ENCODE measurements around the gene ELOA. TPM values are rescaled to one million over a fixed set of nuclear protein-coding genes. Genes with fewer than 3 reads are reported as not detected.

ELOA gene
- total and polyA plus RNA-seq, 9 of the 15 experiments (the other 6 are each of a cell fraction or from before 2014, with no cell fraction given), result 31.9 to 98.6 (median 61.3) TPM

- TF ChIP-seq NFRKB (IDR thresholded peaks at IDR 0.05; ENCODE audit: low read depth) (no peak), FOXM1 (IDR thresholded peaks at IDR 0.05; ENCODE audit: low read depth) (no peak), FOXM1 (CRISPR knock-in tag; IDR thresholded peaks at IDR 0.05; ENCODE audit: low read depth) (no peak)
Measured at GRCh38 chr1:23772049-23772853, 29.0 kb downstream of the ELOA start (continued).

- Histone ChIP-seq H3K4me2 (ENCODE audit: insufficient read depth, low read length) (peak overlapping the region; percentile 79), H3K9me1 (ENCODE audit: control insufficient read depth, insufficient read depth, low read length) (no peaks in the 10 kb centered on the region), H3K36me3 (ENCODE audit: control insufficient read depth, insufficient read depth, low read length) (peaks cover 30% of the 10 kb centered on the region), H4K20me1 (replicated peaks; ENCODE audit: control insufficient read depth, insufficient read depth, low read length) (no peaks in the 10 kb centered on the region; the same call in 1 of the 2 replicates), H3K9ac (ENCODE audit: insufficient read depth in 1 of 2, low read depth in 2 of 2, low read length in 2 of 2) (peak overlapping the region; percentile 4 to 5; a peak in 2 of 4 replicates), H3K27ac (ENCODE audit: extremely low read depth, low read depth, low read length) (peak overlapping the region; percentile 40; the same call in 2 of the 3 replicates), H3K4me1 (replicated peaks in 1 of 2; ENCODE audit: control insufficient read depth in 2 of 2, insufficient read depth in 2 of 2, low read length in 2 of 2) (peaks cover 12 to 40% of the 10 kb centered on the region in 2 experiments; a peak in 3 of 5 replicates), H3K4me3 (peak overlapping the region; percentile 3; the same call in 1 of the 2 replicates), H3K9me3 (replicated peaks; ENCODE audit: control insufficient read depth, insufficient read depth, low read depth, low read length) (no peaks in the 10 kb centered on the region), H3K79me2 (ENCODE audit: control insufficient read depth, insufficient read depth, low read length) (peaks cover 55% of the 10 kb centered on the region), H3K27me3 (ENCODE audit: control insufficient read depth in 2 of 2, insufficient read depth in 2 of 2, low read length in 2 of 2) (no peaks in the 10 kb centered on the region), H2AFZ (ENCODE audit: low read depth, low read length) (0 out of 2 replicates have a peak overlapping the region, but pooled peaks have one; percentile 29)
- ChIA-PET POLR2A (no interaction called here), CTCF (ENCODE audit: low intra/inter-chr PET ratio) (interaction anchor here (0.5 to 2.0 kb wide), 5 partner anchors 95 to 618 kb away, joined by 3 to 12 read pairs (median 4); partner anchors contain the start of genes FUCA1 and MYOM3)
- FAIRE-seq (no peak), DNase-seq (ENCODE audit: extremely low read depth in 1 of 4, low spot score in 3 of 4) (peak in 2 of 4 experiments; percentile 40 to 60), ATAC-seq (peak; percentile 65)
- 11% methylated on average over 10 of the region's 10 CpGs for WGBS (ENCODE audit: insufficient coverage, low coverage, missing lambda C conversion rate)
- in situ Hi-C loops (cut with MboI) (no loop called here), intact Hi-C loops (cut with micrococcal nuclease) (loop anchor here (1.0 to 2.0 kb wide), 4 partner anchors 28 to 143 kb away; partner anchors contain the start of gene GALE)
- no TSS peak for BruUV-seq (replicated peaks)
- TF ChIP-seq, protein P1, sequence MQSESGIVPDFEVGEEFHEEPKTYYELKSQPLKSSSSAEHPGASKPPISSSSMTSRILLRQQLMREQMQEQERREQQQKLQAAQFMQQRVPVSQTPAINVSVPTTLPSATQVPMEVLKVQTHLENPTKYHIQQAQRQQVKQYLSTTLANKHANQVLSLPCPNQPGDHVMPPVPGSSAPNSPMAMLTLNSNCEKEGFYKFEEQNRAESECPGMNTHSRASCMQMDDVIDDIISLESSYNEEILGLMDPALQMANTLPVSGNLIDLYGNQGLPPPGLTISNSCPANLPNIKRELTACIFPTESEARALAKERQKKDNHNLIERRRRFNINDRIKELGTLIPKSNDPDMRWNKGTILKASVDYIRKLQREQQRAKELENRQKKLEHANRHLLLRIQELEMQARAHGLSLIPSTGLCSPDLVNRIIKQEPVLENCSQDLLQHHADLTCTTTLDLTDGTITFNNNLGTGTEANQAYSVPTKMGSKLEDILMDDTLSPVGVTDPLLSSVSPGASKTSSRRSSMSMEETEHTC (IDR thresholded peaks at IDR 0.05), result no peak
- TF ChIP-seq SNIP1 (IDR thresholded peaks at IDR 0.05; ENCODE audit: low read depth), result no peak
- TF ChIP-seq SMARCA4 (IDR thresholded peaks at IDR 0.05), result peak; percentile 16; the same call in 1 of the 2 replicates
- TF ChIP-seq, protein P2, sequence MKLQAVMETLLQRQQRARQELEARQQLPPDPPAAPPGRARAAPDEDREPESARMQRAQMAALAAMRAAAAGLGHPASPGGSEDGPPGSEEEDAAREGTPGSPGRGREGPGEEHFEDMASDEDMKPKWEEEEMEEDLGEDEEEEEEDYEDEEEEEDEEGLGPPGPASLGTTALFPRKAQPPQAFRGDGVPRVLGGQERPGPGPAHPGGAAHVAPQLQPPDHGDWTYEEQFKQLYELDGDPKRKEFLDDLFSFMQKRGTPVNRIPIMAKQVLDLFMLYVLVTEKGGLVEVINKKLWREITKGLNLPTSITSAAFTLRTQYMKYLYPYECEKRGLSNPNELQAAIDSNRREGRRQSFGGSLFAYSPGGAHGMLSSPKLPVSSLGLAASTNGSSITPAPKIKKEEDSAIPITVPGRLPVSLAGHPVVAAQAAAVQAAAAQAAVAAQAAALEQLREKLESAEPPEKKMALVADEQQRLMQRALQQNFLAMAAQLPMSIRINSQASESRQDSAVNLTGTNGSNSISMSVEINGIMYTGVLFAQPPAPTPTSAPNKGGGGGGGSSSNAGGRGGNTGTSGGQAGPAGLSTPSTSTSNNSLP (IDR thresholded peaks at IDR 0.05; ENCODE audit: borderline replicate concordance, low read depth, low read length), result 0 out of 2 replicates have a peak, but pooled peaks have one; percentile 10
- TF ChIP-seq TCF7L2 (IDR thresholded peaks at IDR 0.05; ENCODE audit: low read depth, low read length), result 0 out of 2 replicates have a peak, but pooled peaks have one; percentile 28
- TF ChIP-seq, protein P3, sequence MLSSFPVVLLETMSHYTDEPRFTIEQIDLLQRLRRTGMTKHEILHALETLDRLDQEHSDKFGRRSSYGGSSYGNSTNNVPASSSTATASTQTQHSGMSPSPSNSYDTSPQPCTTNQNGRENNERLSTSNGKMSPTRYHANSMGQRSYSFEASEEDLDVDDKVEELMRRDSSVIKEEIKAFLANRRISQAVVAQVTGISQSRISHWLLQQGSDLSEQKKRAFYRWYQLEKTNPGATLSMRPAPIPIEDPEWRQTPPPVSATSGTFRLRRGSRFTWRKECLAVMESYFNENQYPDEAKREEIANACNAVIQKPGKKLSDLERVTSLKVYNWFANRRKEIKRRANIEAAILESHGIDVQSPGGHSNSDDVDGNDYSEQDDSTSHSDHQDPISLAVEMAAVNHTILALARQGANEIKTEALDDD (IDR thresholded peaks at IDR 0.05), result peak; percentile 92
- peak; percentile 48; the same call in 1 of the 2 replicates for TF ChIP-seq DPF2 (IDR thresholded peaks at IDR 0.05)
- TF ChIP-seq, protein P4, sequence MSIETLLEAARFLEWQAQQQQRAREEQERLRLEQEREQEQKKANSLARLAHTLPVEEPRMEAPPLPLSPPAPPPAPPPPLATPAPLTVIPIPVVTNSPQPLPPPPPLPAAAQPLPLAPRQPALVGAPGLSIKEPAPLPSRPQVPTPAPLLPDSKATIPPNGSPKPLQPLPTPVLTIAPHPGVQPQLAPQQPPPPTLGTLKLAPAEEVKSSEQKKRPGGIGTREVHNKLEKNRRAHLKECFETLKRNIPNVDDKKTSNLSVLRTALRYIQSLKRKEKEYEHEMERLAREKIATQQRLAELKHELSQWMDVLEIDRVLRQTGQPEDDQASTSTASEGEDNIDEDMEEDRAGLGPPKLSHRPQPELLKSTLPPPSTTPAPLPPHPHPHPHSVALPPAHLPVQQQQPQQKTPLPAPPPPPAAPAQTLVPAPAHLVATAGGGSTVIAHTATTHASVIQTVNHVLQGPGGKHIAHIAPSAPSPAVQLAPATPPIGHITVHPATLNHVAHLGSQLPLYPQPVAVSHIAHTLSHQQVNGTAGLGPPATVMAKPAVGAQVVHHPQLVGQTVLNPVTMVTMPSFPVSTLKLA (conservative IDR thresholded peaks at IDR 0.05), result 0 out of 4 replicates have a peak, but pooled peaks of 1 of the 2 experiments have one; percentile 6
- TF ChIP-seq TBP (optimal IDR thresholded peaks at IDR 0.05; ENCODE audit: low read depth, low read length), result no peak
- 0 out of 2 replicates have a peak, but pooled peaks have one; percentile 12 for TF ChIP-seq SMARCC2 (IDR thresholded peaks at IDR 0.05; ENCODE audit: low read depth)
- TF ChIP-seq ADNP (tag; IDR thresholded peaks at IDR 0.05), result peak; percentile 33; the same call in 1 of the 2 replicates
Measured at GRCh38 chr1:23772854-23773242, 29.6 kb downstream of the ELOA start.

All from K562 (cell line).